NOMO-1 treated with dmso at 0.1 percent for 144 hours (cell line): ENCODE measurements around the gene AURKAIP1.
"Not testable (repeated sequence)": the region's sequence is repeated elsewhere in the genome, so short reads cannot be mapped to it uniquely, and the experiment has no call there.

Experiments
- DNase-seq: peaks from one replicate; lab custom pipeline; 2025; ENCODE audit not compliant: unreplicated experiment; lab: John Stamatoyannopoulos, UW

AURKAIP1 gene

GRCh38 chr1:1374929-1375662, at the start of gene AURKAIP1:
Gene AURKAIP1, minus strand, starts transcription at chr1:1375207. Its CDS starts 451 bp downstream, at chr1:1374756.
- DNase-seq: peak; percentile 98

GRCh38 chr1:1424707-1425106, 49.7 kb upstream of the AURKAIP1 start:
- no peak for DNase-seq

- DNase-seq: no peak
These were observed 48.2 kb upstream of the AURKAIP1 start for GRCh38 chr1:1423245-1423597.

GRCh38 chr1:1422465-1423244, 47.6 kb upstream of the AURKAIP1 start:
- no peak for DNase-seq

GRCh38 chr1:1421907-1422464, 47.0 kb upstream of the AURKAIP1 start:
- no peak for DNase-seq

GRCh38 chr1:1421147-1421906, 46.3 kb upstream of the AURKAIP1 start, which contains the start of gene ANKRD65:
Gene ANKRD65, minus strand, starts transcription at chr1:1421276. Its CDS starts 271 bp downstream, at chr1:1421005.
- no peak for DNase-seq

- DNase-seq: no peak
These were observed 45.7 kb upstream of the AURKAIP1 start for GRCh38 chr1:1420654-1421141.

- DNase-seq: no peak
These were observed 45.0 kb upstream of the AURKAIP1 start for GRCh38 chr1:1419813-1420653.

GRCh38 chr1:1419363-1419812, 44.4 kb upstream of the AURKAIP1 start:
- DNase-seq: no peak

GRCh38 chr1:1418464-1419362, 43.7 kb upstream of the AURKAIP1 start:
- DNase-seq: no peak

GRCh38 chr1:1417825-1418463, 42.9 kb upstream of the AURKAIP1 start:
- not testable (repeated sequence) for DNase-seq

GRCh38 chr1:1417396-1417795, 42.4 kb upstream of the AURKAIP1 start:
- DNase-seq: not testable (repeated sequence)

GRCh38 chr1:1415751-1416150, 40.7 kb upstream of the AURKAIP1 start:
- no peak for DNase-seq

GRCh38 chr1:1412311-1412902, 37.4 kb upstream of the AURKAIP1 start:
- not testable (repeated sequence) for DNase-seq

GRCh38 chr1:1411626-1412025, 36.6 kb upstream of the AURKAIP1 start:
- DNase-seq: no peak

- DNase-seq: not testable (repeated sequence)
These were observed 35.2 kb upstream of the AURKAIP1 start for GRCh38 chr1:1410238-1410637.

GRCh38 chr1:1407636-1408318, 32.8 kb upstream of the AURKAIP1 start:
- no peak for DNase-seq
